Stimulated activated naive CD8-positive, alpha-beta T cell treated with anti-CD3 and anti-CD28 coated beads, Interleukin-15, amount 100 ng/mL, for 72 hours (primary cell): ENCODE data around the gene APOBR.
"Not testable (repeated sequence)": the region's sequence is repeated elsewhere in the genome, so short reads cannot be mapped to it uniquely, and the experiment has no call there.

Experiments
- ATAC-seq: fragments of 150-1000 bp; cut with Tn5 transposase; 2 replicates; pipeline ENCODE4 v1.10.0; 2021; ENCODE audit warnings: mild to moderate bottlenecking, moderate library complexity
- DNase-seq, 2 donors: peaks; one replicate each; pipeline ENCODE4 v3.0.0; 2021 to 2022
- H3K27ac Mint-ChIP-seq, 2 donors: one replicate each; pipeline ENCODE4 v1.8.0; 2022; ENCODE audit warnings: mild to moderate bottlenecking in 2 of 2, mixed read lengths in 2 of 2, moderate library complexity in 2 of 2
- H3K27me3 Mint-ChIP-seq: one replicate; pipeline ENCODE4 v1.8.0; 2022; ENCODE audit warnings: mixed read lengths
- H3K4me1 Mint-ChIP-seq: one replicate; pipeline ENCODE4 v1.8.0; 2022; ENCODE audit warnings: mild to moderate bottlenecking, mixed read lengths
- H3K4me3 Mint-ChIP-seq, 2 donors: one replicate each; pipeline ENCODE4 v1.8.0; 2022; ENCODE audit warnings: mild to moderate bottlenecking in 2 of 2, mixed read lengths in 2 of 2, moderate library complexity in 1 of 2
- H3K9me3 Mint-ChIP-seq, 2 donors: one replicate each; pipeline ENCODE4 v1.8.0; 2022; ENCODE audit warnings: mixed read lengths in 2 of 2

Gene APOBR

DNA sequence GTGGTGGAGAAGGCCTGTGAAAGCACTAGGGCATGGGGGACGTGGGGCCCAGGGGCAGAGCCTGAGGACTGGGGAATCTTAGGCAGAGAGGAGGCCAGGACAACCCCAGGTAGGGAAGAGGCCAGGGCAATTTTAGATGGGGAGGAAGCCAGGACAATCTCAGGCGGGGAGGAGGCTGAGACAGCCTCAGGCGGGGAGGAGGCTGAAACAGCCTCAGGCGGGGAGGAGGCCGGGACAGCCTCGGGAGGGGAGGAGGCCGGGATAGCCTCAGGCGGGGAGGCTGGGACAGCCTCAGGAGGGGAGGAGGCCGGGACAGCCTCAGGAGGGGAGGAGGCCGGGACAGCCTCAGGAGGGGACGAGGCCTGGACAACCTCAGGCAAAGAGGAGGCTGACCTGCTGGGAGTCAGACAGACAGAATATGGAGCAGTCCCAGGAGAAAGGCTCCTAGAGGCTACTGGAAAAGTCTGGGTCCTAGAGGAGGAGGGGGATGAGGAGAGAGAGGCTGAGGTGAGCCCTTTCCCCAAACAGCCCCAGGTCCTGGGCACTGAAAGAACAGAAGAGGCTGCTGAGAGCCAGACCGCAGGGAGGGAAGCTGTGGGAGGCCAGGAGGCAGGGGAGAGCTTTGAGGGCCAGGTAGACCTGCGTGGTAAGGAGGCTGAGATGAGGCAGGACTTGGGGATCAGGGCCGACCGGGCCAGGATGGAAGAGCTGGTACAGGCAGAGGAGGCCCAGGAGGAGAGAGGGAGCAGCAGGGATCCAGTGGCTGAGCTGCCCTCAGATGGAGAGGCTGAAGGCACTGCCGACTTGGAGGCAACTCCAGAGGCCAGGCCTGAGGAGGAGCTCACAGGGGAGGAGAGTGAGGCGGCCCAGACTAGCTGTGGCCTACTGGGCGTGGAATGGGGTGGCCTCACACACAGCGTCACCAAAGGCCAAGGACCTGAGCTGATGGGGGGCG, 1.6 kb downstream of the APOBR start:
- ATAC-seq (no peak), DNase-seq (no peak)
- H3K27me3 Mint-ChIP-seq = no peaks in the 10 kb centered on the region
- peaks cover 49% of the 10 kb centered on the region for H3K4me1 Mint-ChIP-seq
- peak overlapping the region; percentile 91 to 98 for H3K4me3 Mint-ChIP-seq
- no peaks in the 10 kb centered on the region for H3K9me3 Mint-ChIP-seq
- H3K27ac Mint-ChIP-seq = peak overlapping the region; percentile 94 to 97

DNA sequence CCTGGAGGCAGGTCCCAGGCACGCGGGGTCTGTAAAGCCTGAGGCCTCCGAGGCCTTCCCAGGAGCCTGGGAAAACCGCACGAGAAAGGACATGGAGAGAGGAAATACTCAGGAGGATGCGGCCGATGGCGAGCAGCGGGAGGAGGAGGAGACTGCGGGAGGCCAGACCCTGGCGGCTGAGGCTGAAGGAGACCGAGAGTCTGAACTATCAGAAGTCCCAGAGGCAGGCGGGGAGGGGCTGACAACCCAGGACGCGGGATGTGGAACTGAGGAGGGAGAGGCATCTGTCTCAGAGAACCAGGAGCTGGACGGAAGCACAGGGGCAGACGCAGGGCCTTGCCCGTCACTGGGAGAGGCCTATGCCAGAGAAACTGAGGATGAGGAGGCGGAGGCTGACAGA, 2.4 kb downstream of the APOBR start:
- Mint-ChIP-seq H3K27me3 (no peaks in the 10 kb centered on the region), H3K27ac (no peak overlapping the region), H3K9me3 (no peaks in the 10 kb centered on the region), H3K4me3 (no peak overlapping the region), H3K4me1 (peaks cover 49% of the 10 kb centered on the region)
- no peak for DNase-seq
- no peak for ATAC-seq

DNA sequence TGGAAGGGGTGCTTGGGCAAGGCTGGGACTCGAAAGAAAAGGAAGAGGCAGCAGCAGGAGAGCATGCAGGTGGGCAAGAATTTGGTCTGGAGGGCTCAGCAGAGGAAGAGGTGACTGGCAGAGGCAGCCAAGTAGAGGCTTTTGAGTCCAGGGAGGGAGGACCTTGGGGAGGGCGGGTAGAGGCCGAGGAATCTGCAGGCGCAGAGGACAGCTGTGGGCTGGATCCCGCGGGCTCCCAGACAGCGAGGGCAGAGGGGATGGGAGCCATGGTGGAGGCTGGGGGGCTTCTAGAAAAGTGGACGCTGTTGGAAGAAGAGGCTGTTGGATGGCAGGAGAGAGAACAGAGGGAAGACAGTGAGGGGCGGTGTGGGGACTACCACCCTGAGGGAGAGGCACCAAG, 2.9 kb downstream of the APOBR start:
- ATAC-seq = no peak
- no peaks in the 10 kb centered on the region for H3K9me3 Mint-ChIP-seq
- H3K27ac Mint-ChIP-seq = peak overlapping the region in 1 of 2 donors; percentile 64
- no peak for DNase-seq
- peaks cover 49% of the 10 kb centered on the region for H3K4me1 Mint-ChIP-seq
- no peak overlapping the region for H3K4me3 Mint-ChIP-seq
- H3K27me3 Mint-ChIP-seq = no peaks in the 10 kb centered on the region

- Mint-ChIP-seq H3K27ac (peak overlapping the region in 1 of 2 donors; percentile 61), H3K4me1 (peaks cover 46% of the 10 kb centered on the region)
- no peak for ATAC-seq
These were observed 3.6 kb downstream of the APOBR start for GRCh38 chr16:28497861-28498599.

GRCh38 chr16:28498666-28499381, 4.4 kb downstream of the APOBR start:
- no peak for DNase-seq
- Mint-ChIP-seq H3K9me3 (no peaks in the 10 kb centered on the region), H3K4me3 (no peak overlapping the region), H3K4me1 (peaks cover 38% of the 10 kb centered on the region), H3K27me3 (no peaks in the 10 kb centered on the region), H3K27ac (no peak overlapping the region)
- no peak for ATAC-seq

More at GRCh38 chr16:28497861-28498599, 3.6 kb downstream of the APOBR start:
- DNase-seq = no peak
- Mint-ChIP-seq H3K9me3 (no peaks in the 10 kb centered on the region), H3K4me3 (no peak overlapping the region), H3K27me3 (no peaks in the 10 kb centered on the region)

DNA sequence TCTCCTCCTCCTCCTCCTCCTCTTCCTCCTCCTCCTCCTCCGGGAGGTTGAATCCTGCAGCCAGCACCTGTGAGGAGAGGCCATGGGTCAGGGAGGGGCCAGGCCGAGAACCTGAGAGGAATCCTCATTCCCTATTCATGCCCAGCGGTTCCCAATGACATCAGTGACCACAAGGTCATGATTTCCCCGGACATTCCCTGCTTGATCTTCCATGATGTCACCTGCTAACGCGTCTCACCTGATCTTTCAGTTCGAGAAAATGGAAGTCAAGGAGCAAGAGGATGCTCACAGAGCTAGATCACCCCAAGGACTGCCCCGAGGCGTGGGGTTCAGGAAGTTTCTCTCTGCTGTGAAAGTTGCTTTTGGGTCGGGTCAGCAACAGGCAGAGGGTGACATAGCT, 5.4 kb downstream of the APOBR start:
- H3K9me3 Mint-ChIP-seq = no peaks in the 10 kb centered on the region
- ATAC-seq (no peak), DNase-seq (no peak)
- no peaks in the 10 kb centered on the region for H3K27me3 Mint-ChIP-seq
- no peak overlapping the region for H3K4me3 Mint-ChIP-seq
- peaks cover 28% of the 10 kb centered on the region for H3K4me1 Mint-ChIP-seq
- H3K27ac Mint-ChIP-seq = peak overlapping the region in 1 of 2 donors; percentile 63

DNA sequence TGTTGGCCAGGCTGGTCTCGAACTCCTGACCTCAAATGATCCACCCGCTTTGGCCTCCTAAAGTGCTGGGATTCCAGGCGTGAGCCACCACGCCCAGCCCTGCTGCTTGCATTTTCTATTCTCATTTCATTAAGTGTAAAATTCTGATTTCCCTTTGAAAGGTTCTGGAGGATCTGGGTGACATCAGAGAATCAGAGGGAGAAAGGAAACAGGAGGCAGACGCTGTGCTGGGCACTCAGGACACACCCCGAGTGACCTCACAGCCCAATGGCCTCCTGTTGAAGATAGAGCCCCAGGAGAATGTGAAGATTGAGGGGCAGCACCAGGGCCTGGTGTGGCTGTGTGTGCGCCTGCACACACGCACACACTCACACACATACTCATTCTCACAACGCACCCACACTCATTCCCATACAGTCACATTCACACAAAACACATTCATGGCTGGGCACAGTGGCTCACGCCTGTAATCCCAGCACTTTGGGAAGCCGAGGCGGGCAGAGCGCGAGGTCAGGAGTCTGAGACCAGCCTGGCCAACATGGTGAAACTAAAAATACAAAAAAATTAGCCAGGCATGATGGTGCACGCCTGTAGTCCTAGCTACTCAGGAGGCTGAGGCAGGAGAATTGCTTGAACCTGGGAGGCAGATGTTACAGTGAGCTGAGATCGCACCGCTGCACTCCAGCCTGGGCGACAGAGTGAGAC, 6.2 kb downstream of the APOBR start:
- DNase-seq, ATAC-seq, H3K9me3 Mint-ChIP-seq, H3K4me3 Mint-ChIP-seq, H3K27me3 Mint-ChIP-seq: not testable (repeated sequence)
- peaks cover 20% of the 10 kb centered on the region for H3K4me1 Mint-ChIP-seq
- peak overlapping the region in 1 of 2 donors; percentile 38 for H3K27ac Mint-ChIP-seq

DNA sequence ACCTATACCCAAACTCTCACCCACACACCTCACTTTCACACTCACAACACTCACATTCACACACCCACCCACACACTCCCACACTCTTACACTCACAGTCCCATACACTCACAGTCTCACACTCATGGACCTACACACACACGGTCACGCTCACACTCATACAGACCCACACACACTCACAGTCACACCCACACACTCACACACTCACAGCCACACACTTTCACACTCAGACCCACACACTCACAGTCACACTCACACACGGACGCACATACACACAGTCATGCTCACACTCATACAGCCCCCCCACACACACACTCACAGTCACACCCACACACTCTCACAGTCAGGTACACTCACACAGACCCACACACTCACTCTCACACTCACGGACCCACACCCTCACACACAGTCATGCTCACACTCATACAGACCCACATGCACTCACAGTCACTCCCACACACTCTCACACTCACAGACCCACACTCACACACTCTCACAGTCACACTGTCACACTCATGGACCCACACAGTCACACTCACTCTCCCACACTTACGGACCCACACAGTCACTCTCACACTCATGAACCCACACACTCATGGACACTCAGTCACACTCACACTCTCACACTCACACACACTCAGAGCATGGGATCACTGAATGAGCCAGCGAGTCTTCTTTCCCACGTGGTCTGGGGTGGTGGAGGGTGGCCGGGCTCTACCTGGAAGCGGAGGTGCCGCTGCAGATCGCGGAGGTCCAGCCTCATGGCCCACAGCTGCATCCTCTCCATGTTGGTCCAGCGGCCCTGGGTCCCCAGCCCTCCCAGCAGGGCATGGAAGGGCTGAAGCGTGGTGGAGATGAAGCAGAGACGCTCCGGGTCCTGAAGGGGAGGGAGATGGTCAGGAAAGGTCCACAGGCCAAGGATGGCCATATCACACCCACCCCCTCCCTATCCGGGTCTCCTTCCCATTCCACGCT, 7.1 kb downstream of the APOBR start:
- H3K9me3 Mint-ChIP-seq = no peaks in the 10 kb centered on the region
- H3K4me3 Mint-ChIP-seq = no peak overlapping the region
- no peak for DNase-seq
- H3K27me3 Mint-ChIP-seq = no peaks in the 10 kb centered on the region
- ATAC-seq = no peak
- H3K27ac Mint-ChIP-seq = no peak overlapping the region
- peaks cover 16% of the 10 kb centered on the region for H3K4me1 Mint-ChIP-seq

DNA sequence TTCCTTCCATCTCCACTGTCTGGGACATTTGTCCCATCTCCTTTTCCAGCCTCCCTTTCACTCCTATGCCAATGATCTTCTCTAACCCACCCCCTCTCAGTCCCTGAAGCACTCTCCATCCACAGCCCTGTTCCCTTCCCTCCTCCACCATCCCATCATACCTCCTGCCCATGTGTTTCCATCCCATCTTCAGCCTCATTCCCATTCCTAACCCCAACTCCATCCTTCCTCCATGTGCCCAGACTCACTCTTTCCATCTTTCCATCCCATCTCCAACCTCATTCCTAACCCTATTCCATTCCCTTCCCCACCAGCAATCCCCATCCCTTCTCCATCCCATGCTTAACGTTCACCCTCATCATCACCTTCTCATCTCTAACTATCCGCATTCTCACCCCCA, 7.8 kb downstream of the APOBR start:
- DNase-seq (no peak), ATAC-seq (no peak)
- Mint-ChIP-seq H3K27ac (no peak overlapping the region), H3K4me3 (no peak overlapping the region), H3K9me3 (no peaks in the 10 kb centered on the region), H3K27me3 (no peaks in the 10 kb centered on the region), H3K4me1 (peaks cover 16% of the 10 kb centered on the region)

DNA sequence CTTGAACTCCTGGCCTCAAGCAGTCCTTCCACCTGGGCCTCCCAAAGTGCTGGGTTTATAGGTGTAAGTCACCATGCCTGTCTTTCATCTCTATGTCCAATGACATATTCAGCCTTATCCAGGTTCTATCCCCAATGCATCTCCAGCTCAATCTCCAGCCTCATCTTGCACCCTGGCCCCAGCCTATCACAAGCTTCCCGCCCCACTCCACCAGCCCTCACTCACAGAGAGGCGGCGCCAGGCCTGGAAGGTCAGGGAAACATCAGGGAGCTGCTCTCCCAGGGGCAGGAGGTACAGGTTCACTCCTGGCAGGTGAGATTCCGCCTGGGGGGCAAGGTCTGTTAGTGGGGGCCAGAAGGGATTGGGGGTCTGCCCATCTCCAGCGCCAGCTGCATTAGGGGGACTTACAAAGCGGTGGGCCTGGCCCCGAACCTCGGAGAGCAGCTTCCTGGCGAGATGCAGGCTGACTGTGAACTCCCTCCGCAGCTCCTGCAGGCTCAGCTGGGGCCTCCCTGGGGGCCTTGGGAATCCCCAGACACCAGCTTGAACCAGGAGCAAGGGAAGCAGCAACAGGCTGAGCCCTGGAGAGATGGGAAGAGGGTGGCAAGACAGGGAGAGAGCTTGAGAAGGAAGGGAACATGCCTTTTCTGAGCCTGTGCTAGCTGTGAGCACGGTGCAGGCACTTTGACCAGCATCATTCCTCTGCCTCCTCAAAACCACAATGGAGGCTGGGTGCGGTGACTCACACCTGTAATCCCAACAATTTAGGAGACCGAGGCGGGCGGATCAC, 9.2 kb downstream of the APOBR start:
- Mint-ChIP-seq H3K27ac (no peak overlapping the region), H3K9me3 (no peaks in the 10 kb centered on the region), H3K4me1 (peaks cover 26% of the 10 kb centered on the region), H3K4me3 (no peak overlapping the region), H3K27me3 (no peaks in the 10 kb centered on the region)
- DNase-seq (no peak), ATAC-seq (no peak)

DNA sequence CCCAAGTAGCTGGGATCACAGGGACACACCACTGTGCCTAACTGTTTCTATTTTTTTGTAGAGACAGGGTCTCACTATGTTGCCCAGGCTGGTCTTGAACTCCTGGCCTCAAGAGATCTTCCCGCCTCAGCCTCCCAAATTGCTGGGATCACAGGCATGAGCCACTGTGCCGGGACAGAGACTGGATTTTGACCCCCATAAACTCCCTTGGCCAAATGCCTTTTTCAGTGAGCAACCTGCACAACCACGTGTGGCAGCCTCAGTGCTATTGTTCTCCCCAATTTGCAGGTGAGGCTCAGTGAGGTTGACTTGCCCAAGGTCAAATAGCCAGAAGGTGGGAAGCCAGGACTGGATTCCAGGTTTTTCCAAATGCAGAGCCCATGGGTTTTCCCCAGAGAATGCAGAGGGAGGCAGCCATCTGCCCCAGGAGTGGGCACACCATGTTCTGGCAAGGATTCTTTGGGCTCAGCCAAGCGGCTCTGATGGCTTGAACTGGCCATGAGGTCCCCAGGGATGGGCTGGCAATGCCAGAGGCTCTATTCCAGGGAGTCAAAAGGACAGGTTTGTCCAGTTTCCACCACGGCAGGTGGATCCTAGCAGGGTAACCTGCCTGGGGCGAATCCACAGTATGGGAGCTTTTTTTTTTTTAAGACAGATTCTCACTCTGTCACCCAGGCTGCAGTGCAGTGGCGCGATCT, 10.4 kb downstream of the APOBR start:
- H3K4me1 Mint-ChIP-seq = peaks cover 26% of the 10 kb centered on the region
- H3K4me3 Mint-ChIP-seq = no peak overlapping the region

DNA sequence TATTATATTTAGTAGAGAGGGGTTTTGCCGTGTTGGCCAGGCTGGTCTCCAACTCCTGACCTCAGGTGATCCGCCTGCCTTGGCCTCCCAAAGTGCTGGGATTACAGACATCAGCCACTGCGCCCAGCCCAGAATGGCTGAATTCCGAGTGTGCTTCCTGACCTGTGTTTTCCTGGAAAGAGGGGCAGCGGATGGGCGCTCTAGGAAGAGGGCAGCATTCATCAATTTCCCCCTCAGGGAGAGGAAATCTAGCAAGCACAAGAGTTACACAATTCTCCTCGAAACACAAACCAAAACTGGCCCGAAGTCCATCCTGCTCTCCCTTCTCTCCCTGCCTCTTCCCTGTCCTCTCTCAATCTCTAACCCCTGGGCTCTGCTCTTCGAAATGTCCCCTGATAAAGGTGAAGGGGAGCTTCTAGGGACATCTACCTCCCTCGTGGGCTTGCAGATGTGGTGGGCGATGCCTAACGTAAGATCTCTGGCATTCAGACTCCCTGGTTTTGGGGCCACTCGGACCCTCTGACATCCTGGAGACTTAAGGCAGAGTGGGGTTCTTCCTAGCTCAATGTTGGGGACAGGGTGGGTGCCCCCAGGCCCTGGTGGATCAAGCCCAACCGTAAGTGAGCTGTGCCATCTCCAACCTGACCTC, 11.2 kb downstream of the APOBR start:
- ATAC-seq = no peak
- H3K27ac Mint-ChIP-seq = no peak overlapping the region

More for the DNA sequence above, 10.4 kb downstream of the APOBR start:
- DNase-seq = no peak
- Mint-ChIP-seq H3K27me3 (no peaks in the 10 kb centered on the region), H3K9me3 (no peaks in the 10 kb centered on the region), H3K27ac (peak overlapping the region in 1 of 2 donors; percentile 69)
- ATAC-seq = no peak

DNA sequence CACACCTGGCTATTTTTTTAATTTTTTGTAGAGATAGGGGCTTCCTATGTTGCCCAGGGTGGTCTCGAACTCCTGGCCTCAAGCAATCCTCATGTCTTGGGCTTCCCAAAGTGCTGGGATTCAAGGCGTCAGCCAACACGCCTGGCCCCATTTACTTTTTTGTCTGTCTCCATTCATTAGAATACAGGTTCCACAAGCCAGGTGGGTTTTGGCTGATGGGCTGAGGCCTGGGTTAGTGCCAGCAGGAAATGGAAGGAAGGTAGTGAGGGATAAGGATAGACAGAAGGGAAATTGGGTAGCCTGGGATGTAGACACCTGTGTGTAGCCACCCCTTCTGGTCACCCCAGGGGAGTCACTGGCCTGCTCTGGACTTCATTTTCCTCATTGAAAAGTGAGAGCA, 16.6 kb downstream of the APOBR start:
- no peaks in the 10 kb centered on the region for H3K9me3 Mint-ChIP-seq
- ATAC-seq (no peak), DNase-seq (no peak)
- H3K4me3 Mint-ChIP-seq = no peak overlapping the region
- H3K4me1 Mint-ChIP-seq = peaks cover 26% of the 10 kb centered on the region
- H3K27ac Mint-ChIP-seq = no peak overlapping the region
- H3K27me3 Mint-ChIP-seq = no peaks in the 10 kb centered on the region

More for the DNA sequence above, 11.2 kb downstream of the APOBR start:
- Mint-ChIP-seq H3K9me3 (no peaks in the 10 kb centered on the region), H3K4me1 (peaks cover 26% of the 10 kb centered on the region), H3K27me3 (no peaks in the 10 kb centered on the region), H3K4me3 (no peak overlapping the region)
- no peak for DNase-seq
